ENCODE data around the gene HYCC2.
"Not testable (repeated sequence)": the region's sequence is repeated elsewhere in the genome, so short reads cannot be mapped to it uniquely, and the experiment has no call there.

GRCh38 chr2:201117735-201118094, 46.2 kb upstream of the HYCC2 start:
- not testable (repeated sequence) for TF ChIP-seq CTCF (conservative IDR thresholded peaks at IDR 0.05); ZFX (IDR thresholded peaks at IDR 0.05)

All from C4-2B (cell line).